ENCODE results near the gene BMPR1A.

The BMPR1A gene

DNA sequence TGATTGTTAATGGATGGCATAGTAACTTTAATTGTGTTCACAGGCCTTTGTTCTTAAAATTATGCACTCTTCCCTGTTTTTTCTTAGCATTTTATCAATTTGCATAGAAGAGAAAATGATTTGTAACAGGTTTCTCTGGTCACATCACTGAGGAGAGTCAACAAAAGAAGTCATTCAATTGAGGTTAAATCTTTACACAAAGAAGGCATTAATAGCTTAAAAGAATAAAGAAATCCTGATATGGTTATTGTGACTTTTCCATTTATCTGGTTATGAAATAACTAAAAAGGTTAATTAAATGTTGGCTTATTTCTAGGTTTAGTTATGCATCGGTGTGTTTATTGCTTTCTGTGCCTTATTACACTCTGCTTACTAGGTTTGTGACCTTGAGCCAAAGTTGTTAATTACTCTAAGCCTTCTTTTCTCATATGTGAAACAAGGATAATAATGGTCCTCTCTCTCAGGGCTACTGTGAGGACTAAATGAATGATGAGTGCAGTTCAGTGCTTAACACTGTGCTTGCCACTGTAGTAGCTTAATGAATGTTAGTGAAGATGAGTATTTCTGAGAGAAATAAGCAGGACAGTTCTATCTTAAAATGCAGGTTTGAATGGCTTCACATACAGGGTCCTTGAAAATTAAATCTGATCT, 12.1 kb downstream of the BMPR1A start:
- peak; percentile 8 to 21 for DNase-seq

GRCh38 chr10:86769991-86770390, 13.6 kb downstream of the BMPR1A start:
- DNase-seq: no peak

DNA sequence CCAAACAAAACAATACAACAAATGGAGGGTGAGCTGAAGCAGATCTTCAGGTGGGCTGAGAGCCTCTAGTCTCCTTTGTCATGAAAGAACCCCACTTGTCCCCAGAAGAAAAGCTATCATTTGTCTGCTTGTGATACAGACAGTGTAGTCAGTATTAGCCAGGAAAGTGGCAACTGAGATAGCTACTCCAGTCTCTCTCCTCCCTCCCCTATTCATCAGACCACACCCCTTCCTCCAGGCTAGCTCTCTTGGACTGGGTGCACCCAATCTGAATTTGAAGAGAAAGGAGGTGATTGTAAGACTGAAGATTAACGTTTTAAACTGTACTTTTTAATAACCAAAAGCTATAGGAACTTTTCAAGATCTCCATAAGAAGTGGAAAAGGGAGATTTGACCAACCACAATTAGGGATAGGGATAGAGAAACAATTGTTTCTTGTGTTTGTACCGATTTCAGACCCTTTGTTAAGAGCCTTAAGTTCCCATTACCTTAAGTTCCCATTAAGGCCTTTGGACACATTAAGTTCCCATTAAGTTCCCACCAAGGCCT, 14.1 kb downstream of the BMPR1A start:
- no peak for DNase-seq

DNA sequence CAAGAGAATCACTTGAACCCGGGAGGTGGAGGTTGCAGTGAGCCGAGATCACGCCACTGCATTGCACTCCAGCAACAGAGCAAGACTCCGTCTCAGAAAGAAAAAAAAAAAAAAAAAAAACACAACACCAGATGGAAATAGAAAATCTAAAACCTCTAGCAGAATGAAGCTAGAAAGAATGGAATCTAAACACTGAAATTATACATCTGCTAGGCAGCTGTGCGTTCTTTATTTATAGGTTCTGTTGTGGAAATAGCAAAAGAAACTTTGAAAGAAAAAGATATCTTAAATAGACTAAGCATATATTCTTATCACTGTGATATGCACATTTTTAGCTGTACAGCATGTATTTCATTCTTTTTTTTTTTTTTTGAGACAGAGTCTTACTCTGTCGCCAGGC, 17.1 kb downstream of the BMPR1A start:
- DNase-seq: no peak

GRCh38 chr10:86775056-86775869, 18.8 kb downstream of the BMPR1A start:
- DNase-seq: no peak

- DNase-seq: no peak
These were observed 19.4 kb downstream of the BMPR1A start for GRCh38 chr10:86775870-86776180.

GRCh38 chr10:86779220-86780017, 23.0 kb downstream of the BMPR1A start:
- DNase-seq: no peak

DNA sequence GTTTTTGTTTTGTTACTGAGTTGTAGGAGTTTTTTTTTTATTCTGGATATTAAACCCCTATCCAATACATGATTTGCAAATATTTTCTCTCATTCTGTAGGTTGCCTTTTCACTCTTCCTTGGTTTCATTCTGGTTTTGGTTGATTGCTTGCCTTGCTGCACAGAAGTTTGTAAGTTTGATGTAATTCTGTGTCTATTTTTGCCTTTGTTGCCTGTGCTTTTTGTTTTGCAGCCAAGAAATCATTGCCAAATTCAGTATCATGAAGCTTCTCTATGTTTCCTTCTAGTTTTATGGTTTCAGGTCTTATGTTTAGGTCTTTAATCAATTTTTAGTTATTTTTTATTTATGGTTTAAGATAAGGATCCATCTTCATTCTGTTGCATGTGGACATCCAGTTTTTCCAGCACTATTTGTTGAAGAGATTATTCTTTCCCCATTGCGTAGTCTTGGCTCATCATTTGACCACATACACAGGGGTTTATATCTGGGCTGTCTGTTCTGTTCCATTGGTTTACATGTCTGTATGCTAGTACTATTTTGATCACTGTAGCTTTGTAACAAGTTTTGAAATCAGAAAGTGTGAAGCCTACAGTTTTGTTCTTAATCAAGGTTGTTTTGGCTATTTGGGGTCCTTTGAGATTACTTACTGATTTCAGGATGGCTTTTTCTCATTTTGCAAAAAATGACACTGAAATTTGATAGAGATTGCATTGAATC, 26.4 kb downstream of the BMPR1A start:
- no peak for DNase-seq

DNA sequence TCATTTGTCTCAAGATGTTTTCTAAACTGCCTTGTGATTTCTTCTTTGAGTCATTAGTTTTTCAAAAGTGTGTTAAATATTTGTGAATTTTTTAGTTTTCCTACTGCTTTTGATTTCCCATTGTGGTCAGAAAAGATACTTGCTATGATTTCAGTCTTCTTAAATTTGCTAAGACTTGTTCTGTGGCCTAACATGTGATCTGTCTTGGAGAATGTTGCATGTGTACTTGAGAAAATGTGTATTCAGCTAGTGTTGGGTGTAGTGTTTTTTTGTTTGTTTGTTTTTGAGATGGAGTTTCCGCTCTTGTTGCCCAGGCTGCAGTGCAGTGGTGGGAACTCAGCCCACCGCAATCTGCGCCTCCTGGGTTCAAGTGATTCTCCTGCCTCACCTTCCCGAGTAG, 28.6 kb downstream of the BMPR1A start:
- DNase-seq: no peak

GRCh38 chr10:86785968-86786367, 29.5 kb downstream of the BMPR1A start:
- no peak for DNase-seq

GRCh38 chr10:86786368-86786767, 29.9 kb downstream of the BMPR1A start:
- peak; percentile 12 to 52 for DNase-seq

DNA sequence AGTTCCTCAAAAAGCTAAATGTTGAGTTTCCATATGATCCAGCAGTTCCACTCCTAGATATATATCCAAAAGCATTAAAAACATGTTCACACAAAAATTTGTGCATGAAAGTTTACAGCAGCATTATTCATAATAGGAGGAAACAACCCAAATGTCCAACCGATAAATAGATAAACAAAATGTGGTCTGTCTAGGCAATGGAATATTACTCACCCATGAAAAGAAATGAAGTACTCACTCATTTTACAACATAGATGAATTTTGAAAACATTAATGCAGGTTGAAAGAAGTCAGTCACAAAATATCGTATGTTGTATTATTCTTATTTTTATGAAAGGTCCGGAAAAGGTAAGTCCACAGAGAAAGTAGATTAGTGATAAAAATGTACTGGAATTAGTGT, 34.0 kb downstream of the BMPR1A start:
- DNase-seq: no peak

- DNase-seq: no peak
These were observed 36.2 kb downstream of the BMPR1A start for GRCh38 chr10:86792461-86793167.

- no peak for DNase-seq
These were observed 37.3 kb downstream of the BMPR1A start for GRCh38 chr10:86793696-86794095.

GRCh38 chr10:86795353-86795752, 38.9 kb downstream of the BMPR1A start:
- peak in 1 of 2 experiments; percentile 17 for DNase-seq

- DNase-seq: no peak
These were observed 41.6 kb downstream of the BMPR1A start for GRCh38 chr10:86798025-86798424.

GRCh38 chr10:86798611-86799010, 42.2 kb downstream of the BMPR1A start:
- DNase-seq: no peak

GRCh38 chr10:86799188-86799845, 42.9 kb downstream of the BMPR1A start:
- DNase-seq: no peak

DNA sequence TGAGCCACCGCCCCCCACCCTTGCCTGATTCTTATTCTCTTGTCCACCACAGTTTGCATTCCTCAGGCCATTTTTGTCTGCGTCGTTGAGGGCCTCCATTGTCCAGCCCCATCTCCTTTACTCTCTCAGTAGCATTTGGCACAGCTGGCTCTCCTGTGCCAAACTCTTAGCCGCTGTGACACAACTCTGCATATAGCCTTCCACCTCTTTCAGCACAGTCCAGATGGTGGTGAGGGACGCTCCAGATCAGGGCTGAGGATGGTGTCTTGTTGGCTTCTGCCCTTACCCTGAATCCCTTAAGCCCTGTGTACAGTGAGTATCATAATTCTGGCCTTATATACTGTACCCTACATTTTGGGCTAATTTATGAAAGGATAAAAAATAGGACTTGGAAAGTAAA, 45.6 kb downstream of the BMPR1A start:
- DNase-seq: no peak

- DNase-seq: no peak
These were observed 46.2 kb downstream of the BMPR1A start for GRCh38 chr10:86802473-86803108.

DNA sequence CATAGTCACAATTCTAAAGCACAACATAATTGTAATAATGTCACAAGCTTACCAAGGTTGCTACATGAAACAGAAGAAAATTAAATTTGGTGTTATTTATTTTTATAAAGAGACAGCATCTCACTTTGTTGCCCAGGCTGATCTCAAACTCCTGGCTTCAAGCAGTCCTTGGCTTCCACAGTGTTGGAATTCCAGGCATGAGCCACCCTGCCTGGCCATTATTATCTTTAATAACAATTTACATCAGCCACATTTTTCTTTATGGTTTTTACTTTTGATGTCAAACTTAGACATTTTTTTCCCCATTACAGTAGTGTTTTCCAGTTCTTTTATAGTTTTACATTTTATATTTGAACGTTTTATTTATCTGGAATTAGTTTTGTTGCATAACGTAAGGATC, 46.7 kb downstream of the BMPR1A start:
- DNase-seq: no peak

Data from NCI-H526 (cell line).